Fibroblast of lung (primary cell): Measurements from ENCODE around the gene DNMBP.

Experiments
- EZH2 ChIP-seq: IDR thresholded peaks from 2 replicates; pipeline ENCODE4 v1.5.1; 2012; ENCODE audit warnings: low read length, control low read depth, mild to moderate bottlenecking; ENCODE audit errors: missing control alignments
- TF ChIP-seq, protein P1 (sequence below), 2 donors: IDR thresholded peaks in 1 of 2; conservative IDR thresholded peaks in 1 of 2; 1 replicate in 1 of 2; 2 replicates in 1 of 2; pipeline ENCODE4 v1.5.1; 2011 to 2012; ENCODE audit warnings: low read length in 2 of 2, control low read depth in 1 of 2, inconsistent platforms in 1 of 2, low read depth in 1 of 2, mild to moderate bottlenecking in 1 of 2

DNA sequence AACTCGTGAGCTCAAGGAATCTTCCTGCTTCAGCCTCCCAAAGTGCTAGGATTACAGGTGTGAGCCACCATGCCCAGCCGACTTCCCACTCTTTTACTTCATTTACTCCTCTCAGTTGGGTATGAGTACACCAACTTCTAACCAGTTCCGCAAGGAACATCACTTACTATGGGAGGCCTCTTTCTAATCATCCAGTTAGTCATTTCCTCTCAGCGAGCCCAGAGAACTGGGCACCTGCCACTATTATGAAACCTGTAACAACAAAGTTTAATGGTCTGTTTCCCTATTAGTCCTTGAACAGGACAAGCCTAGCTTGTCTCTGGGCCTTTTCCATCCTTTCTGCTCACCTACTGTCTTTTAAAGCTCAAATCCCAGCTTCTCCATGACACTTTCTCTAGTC, 88.8 kb downstream of the DNMBP start:
- TF ChIP-seq, protein P1, sequence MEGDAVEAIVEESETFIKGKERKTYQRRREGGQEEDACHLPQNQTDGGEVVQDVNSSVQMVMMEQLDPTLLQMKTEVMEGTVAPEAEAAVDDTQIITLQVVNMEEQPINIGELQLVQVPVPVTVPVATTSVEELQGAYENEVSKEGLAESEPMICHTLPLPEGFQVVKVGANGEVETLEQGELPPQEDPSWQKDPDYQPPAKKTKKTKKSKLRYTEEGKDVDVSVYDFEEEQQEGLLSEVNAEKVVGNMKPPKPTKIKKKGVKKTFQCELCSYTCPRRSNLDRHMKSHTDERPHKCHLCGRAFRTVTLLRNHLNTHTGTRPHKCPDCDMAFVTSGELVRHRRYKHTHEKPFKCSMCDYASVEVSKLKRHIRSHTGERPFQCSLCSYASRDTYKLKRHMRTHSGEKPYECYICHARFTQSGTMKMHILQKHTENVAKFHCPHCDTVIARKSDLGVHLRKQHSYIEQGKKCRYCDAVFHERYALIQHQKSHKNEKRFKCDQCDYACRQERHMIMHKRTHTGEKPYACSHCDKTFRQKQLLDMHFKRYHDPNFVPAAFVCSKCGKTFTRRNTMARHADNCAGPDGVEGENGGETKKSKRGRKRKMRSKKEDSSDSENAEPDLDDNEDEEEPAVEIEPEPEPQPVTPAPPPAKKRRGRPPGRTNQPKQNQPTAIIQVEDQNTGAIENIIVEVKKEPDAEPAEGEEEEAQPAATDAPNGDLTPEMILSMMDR (conservative IDR thresholded peaks at IDR 0.05 in 1 of 2, IDR thresholded peaks at IDR 0.05 in 1 of 2; ENCODE audit: low read depth in 1 of 2, low read length in 2 of 2): no peak
- no peak for TF ChIP-seq EZH2
